Endometrium (tissue), 2 donors: ENCODE measurements around the gene SLC43A2.
A peak's percentile ranks its signal among the peaks of the same experiment; 100 is the strongest.

Experiments used
- FAIRE-seq: peaks from 2 replicates; lab custom pipeline; 2012; peaks lifted over from hg19 to GRCh38; lab: Jason Lieb, UNC
- donor health status: control.
- donor health status: control.

SLC43A2 gene

DNA sequence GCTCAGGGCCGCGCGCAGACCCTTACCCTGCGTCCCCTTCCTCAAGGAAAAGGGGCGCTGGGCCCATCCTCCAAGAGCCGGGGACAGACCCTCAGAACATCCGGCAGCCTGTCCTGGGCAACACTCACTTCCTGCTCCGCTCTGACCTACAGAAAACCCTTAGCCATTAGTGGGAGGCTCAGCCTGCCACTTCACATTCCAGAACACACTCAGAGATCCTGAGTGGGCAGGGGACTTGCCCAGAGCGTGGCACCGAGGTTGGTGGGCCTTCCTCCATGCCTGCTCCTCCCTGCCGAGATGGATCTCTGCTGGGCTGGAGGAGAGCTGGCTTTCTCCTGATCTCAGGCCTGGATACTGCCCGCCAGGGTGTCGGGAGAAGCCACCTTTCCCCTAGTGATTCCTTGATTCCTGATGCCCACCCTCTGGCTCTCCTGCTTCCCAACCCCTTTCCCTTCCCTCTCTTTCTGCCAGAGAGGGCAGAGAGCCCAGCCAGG, 15.4 kb upstream of the SLC43A2 start:
- FAIRE-seq = no peak

DNA sequence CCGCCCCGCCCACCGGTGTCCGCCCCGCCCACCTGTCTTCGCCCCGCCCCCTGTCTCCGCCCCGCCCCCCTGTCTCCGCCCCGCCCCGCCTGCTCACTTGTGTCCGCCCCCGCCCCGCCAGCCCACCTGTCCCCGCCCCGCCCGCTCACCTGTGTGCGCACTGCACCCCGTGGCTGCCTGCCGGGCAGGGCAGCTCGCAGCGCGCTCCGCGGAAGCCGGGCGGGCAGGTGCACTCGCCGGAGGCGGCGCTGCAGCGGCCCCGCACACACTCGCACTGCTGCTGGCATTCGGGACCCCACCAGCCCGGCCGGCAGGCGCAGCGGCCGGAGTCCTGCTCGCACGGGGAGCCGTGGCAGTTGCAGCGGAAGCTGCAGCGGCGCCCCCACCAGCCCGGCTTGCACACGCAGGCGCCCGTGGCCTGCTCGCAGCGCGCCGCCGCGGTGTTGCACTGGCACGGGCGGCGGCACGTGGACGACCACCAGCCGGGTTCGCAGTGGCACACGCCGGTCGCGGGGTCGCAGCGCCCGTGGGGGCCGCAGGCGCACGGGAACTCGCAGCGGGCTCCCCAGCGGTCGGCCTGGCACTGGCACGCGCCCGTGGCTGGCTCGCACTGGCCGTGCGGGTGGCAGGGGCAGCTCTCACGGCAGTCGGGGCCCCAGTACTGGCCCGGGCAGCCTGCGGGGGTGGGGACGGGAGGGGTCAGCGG, 14.8 kb upstream of the SLC43A2 start:
- FAIRE-seq = no peak

DNA sequence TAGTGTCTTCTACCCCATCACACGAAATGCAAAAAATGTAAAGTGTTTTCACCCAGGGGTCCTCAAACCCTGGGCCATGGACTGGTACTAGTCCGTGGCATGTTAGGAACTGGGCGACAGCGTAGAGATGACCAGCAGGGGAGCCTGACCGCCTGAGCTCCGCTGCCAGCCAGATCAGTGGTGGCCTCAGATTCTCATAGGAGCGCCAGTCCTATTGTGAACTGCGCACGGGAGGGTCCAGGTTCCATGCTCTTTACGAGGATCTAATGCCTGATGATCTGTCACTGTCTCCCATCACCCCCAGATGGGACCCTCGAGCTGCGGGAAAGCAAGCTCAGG, 12.4 kb upstream of the SLC43A2 start:
- FAIRE-seq = no peak

DNA sequence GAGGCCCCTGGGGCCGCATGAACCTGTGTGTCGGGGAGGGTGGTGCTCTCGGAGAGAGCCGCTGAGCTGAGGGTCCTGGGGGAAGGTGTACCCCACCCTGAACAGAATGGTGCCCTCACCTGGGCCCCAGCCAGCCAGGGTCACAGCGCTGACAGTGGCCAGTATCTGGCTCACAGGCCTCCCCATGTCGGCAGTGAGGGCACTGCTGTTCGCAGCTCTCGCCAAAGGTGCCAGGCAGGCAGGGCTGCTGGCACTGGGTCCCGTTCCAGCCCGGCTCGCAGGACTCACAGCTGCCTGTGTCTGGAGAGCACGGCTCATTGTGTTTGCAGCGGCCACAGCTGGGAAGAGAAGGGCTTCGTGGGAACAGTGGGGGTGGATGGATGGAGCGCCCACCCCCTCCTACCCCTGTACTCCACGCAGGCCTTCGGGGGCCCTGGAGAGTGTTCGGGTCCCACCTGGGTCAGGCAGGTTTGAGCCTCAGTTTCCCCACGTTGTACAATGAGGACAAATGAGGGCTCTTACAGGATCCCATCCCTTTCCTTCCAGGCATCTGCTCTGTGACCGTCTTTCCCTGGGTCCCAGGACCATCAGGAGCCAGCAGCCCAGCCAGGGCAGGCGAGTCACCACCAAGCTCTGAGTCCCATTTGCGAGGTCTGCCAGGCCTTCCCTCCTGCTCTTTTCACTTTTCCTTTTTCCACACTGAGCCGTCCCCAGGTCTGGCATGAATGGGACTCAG, 11.9 kb upstream of the SLC43A2 start:
- no peak for FAIRE-seq

DNA sequence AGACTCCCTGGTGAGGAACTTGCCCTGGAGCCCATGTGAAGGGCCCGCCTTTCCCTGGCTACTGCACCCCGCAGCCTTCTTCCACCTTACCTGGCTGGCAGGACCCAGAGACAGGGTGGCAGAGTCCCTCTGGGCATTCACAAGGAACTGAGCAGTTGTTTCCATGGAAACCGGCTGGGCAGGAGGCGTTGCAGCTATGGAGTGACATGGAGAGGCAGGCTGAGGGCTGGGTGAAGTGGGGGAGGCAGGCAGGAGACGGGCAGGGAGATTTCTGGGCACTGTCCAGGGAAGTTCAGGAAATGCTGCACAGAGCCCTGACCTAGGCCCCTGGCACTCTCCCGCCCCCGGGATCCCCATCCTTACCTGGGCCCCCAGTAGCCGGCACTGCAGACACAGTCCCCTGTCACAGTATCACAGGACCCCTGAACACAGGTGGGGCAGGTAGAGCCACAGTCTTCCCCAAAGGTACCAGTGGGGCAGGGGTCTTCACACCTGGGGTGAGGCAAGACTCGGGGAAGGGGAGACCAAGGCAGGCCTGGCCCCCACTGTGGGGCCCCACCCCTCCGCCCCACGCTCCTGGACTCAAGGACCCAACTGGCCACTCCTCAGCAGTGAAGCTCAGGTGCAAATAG, 11.0 kb upstream of the SLC43A2 start:
- no peak for FAIRE-seq

DNA sequence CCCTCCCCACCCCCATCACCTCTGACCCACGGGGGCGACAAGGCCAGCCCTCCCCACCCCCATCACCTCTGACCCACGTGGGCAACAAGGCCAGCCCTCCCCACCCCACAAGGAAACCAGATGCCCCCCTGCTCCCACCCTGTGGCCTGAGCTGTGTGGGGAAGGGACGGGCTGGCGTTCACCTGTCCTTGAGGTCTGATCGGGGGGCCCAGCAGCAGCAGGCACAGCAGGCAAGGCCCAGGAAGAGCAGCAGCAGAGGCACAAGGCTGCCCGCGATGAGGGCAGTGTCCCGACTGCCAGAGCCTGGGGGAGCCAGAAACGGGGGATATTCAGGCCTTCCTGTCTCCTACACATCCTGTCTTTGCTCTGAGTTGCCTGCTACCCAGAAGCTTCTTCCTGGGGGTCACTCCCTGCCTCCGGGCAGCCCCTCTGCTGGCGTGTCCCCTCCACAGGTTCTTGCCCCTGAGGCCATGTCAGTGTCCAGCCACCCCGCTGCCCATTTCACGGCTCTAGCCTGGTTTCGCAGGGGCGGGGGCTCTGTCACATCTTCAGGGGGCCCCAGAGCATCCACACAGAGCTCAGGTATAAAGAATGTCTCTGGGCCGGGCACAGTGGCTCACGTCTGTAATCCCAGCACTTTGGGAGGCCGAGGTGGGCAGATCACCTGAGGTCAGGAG, 10.1 kb upstream of the SLC43A2 start:
- FAIRE-seq = no peak

DNA sequence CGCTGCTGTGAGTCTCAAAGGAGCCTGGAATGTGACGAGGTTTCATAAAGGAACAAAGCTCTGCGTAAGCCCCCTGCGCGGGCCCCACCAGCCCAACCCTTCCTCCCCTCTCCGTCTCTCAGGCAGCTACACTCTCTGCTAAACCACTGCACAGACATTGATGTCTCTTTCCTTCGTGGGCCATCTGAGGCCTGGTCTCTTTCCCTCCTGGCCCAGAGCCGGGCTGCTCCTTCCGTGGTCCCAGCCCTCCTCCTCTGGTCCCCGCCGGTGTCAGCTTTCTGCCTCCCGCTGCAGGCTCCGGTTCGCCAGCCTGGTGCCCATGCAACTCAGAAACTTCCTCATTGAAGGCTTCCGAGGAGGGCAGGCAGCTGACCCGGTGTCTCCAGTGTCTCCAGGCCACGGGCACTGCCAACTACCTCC, 9.5 kb upstream of the SLC43A2 start:
- FAIRE-seq = no peak

DNA sequence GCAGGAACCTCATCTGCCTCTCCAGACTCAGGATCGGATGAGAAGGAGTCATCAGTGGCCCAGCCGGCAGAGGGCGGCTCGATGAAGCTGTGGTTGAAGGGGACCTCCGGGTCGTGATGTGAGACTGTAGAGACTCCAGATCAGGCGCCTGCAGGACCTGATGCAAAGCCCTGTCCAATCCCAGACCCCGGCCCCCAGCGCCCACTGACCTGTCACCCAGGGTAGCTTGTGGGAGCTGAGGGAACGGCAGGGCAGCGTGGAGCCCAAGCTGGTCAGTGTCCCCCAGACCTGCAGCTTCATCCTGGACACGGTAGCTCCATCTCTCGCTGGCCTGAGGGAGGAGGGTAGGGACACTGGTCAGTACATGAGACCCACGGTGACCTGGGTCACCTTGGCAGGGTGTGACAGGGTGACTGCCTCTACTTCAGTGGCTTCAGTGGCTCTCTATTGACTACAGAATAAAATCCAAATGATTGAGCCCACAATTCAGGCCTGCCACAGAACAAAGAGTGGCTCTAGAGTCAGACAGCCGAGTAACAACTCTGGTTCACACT, 8.2 kb upstream of the SLC43A2 start:
- no peak for FAIRE-seq

DNA sequence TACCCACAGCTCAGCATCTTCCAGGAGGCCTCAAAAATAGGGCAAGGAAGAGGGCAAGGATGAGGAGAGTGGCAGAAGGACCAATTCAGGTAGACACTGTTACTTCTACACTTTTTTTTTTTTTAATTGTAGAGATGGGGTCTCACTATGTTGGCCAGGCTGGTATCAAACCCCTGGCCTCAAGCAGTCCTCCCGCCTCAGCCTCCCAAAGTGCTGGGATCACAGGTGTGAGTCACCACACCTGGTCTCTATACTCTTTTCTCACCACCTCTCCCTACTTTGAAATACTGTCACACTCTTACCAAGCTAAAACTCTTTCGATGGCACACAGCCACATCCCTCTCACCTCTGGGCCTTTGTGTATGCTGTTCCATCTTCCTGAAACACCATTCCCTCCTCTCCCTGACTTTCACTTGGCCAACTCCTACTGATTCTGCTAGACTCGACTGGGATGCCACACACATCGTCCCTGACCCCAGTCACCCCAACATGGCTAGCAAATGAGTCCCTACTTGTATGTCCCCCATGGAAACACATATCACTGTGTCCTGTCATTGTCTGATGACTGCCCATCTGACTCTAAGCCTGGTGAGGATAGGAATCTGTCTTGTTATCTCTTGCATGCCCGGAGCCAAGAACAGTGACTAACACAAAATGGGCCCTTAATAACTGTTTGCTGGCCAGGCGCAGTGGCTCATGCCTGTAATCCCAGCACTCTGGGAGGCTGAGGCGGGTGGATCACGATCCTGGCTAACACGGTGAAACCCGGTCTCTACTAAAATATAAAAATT, 7.2 kb upstream of the SLC43A2 start:
- FAIRE-seq = no peak

DNA sequence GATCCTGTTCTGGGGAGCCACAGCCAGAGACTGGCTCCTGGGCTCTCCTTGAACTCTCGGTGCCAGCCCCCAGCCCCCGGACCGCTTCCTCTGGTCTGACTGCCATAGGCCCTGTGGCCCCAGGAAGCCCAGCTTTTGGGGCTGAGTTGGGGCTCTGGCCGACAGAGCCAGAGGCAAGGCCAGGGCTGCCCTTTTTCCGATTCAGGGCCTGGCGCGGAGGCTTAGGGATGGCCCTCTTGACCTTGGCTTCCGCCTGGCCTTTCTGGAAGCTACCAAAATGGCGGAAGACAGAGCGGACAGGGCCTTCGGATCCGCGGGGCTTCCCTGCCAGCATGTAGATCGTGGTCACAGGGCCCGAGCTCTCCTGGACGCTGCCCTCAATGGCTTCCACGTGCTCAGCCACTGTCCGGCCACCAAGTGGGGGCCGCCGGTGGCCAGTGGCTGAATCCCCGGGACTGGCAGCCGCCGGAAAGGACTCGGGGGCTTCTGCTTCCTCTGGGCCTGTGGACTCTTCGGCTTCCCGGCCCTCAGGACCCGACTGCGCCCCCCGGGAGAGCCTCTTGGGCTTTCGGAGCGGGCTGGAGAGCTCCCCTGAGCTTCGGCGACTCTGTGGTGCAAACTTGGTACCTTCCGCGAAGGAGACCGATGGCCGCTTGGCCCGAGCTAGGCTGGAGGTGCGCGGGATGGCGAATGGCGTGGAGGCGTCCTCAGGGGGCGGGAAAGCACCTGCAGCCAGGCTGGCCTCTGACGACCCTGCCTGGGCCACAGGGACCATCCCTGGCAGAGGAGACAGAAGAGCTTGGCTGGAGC, 6.4 kb upstream of the SLC43A2 start:
- no peak for FAIRE-seq

DNA sequence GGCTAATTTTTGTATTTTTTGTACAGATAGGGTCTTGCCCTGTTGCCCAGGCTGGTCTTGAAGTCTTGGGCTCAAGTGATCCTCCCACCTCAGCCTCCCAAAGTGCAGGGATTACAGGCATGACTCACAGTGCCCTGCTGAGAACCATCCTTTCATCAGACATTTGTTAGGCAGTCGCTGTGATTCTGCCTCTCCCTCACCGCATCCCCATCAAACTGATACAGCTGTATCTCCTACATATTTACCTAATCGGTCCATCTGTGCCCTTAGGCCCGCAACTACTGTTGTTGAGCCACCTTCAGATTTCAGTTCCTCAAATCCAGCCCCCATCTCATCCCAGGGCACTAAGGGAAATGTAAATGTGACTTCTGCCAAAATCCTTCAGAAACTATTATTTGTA, 2.0 kb upstream of the SLC43A2 start:
- FAIRE-seq = no peak

DNA sequence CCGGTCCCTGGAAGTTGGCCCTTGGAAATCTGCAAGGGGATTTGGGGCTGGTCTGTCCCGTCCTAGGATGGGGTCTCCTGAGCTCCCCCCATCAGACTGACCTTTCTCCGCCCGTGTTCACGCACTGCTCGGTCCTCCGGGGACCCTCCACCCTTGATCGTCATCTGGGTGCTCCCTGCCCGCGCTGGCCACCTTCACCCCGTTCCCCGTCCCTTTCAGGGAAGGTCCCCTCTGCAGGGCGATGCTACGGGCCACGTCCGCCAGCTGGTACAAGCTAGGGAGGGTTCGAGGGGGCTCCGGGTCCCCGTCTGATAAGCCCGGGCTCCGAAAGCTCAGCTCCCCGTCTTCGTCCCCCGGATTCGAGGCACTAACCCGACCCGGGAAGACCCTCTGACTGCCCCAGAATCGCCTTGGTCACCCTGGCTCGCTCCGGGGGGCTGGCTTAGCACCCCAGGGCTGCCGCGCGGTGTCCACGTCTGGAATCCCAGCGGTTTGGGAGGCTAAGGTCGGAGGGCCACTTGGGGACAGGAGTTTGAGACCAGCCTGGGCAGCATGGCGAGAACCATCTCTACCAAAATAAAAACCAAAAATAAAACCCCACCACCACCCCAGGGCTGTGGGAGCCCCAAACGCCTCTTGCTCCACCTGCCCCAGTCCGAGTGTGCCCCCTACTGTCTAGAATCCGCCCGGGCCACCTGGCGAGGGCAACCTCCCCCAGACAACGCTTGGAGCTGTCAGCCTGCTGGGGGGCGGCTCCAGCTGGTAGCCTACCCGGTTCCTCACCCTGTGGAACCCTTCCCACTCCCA, 1.1 kb upstream of the SLC43A2 start:
- FAIRE-seq = no peak

DNA sequence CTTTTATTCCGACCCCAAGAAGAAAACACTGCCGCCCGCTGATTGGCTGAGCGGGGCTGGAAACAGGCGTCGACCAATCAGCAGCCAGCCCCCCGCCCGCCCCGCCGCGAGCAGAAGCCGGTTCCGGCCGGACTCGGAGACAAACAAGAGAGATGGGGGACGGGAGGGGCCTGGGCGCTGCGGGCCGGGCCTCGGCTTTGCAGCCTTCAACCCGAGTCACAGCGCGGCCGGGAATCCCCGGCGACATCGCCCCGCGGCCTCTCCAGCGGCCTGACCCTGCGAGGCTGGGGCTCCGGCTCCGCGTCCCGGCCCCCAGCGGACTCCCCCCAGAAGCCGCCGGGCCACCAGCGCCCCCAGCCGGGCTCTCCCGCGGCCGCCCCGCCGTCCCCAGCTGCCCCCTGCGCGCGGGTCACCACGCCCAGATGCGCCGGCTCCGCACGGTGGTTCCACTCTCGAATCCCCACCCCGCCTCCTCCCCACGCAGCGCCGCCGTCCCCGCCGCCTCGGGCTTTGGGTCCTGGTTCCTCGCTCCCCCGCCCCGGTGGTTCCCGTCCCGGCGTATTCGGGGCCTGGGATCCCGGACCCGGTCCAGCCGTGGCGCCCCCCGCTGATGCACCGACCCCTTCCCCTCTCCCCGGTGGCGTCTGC, 346 bp upstream of the SLC43A2 start:
- FAIRE-seq = peak; percentile 39

DNA sequence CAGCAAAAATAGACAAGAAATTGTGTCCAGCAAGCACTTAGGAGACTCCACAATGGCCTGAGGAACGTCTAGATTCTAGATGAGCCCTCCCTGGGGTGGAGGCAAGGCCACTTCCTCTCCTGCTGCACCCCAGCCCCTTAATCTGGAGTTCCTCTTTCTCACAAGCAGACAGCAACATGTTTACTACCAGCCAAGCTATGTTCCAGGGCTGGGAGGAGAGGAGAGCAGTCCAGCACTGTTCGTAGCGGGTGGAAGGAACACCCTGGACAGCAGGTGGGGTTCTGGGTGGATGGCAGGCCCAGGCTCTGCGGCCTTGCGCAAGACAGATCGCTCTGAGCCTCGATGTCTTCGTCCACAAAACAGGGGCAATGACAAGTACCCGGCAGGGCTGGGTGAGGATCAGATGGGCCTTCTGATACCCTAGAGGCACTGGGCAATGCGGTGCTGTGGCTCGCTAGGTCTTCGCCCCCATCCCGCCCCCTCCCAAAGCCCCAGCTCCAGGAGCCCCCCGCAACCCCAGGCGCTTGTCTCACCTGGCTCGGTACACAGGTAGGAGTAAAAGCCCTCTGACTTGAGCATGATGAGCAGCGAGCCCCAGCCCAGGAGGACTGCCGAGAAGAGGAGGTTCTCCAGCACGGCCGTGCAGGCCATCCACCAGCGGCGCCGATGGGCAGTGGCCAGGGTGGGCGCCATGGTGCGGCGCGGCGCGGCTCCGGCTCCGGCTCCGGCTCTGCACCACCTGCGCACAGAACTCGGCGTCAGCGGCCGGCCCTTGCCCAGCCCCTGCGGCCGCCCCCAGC, 1.3 kb downstream of the SLC43A2 start:
- no peak for FAIRE-seq

DNA sequence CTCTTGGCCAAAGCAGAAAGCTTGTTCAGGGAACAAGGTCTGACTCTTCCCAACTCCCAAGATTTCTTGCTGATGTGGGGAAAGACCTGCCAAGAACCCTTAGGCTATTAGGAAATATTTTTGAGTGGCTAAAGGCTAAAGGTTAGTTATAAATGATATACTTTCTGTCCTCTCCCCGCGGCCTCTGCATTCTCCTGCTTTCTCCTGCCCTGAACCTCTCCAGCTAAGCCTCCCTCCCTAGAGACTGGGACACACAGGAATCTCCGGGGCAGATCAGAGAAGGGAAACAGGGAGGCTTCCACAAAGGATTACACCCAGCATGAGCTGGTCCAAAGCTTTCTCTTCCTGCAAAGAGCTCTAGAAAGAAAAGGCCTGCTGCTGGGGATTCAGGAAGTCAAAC, 2.3 kb downstream of the SLC43A2 start:
- no peak for FAIRE-seq

DNA sequence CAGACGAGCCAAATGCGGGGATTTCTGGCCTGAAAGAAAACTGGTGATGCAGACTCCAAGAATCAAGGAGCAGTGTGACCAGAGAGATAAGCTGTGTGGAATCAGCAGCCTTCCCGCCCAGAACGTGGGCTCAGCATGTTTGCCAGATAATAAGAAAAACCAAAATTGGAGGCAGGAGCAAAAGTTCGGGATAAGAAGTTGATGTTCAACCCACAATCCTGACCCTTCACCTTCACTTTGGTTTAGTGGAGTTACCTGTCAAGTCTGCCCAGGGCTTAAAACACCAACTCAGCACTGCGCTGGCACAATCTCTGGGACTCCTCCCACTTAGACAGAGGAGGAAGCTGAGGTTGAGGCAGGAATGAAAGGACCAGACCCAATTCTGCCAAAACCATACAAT, 3.1 kb downstream of the SLC43A2 start:
- FAIRE-seq = no peak

DNA sequence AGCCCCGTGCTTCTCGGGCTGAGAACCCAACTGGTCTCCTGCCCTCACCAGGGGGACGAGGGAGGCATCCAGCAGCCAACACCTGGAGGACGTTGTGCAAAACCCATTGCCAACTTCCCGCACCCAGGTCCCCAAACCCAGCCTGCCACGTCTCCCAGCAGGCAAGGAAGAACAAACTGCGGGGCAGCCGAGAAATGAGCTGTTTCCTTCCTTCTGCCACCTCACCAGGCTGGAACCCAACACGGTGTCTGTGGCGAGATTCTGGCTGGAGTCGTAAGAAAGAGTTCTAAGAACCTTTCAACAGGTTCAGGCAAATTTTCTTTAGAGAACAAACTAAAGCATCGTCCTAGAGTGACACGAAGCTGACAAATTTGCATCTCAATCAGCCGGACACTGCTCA, 3.6 kb downstream of the SLC43A2 start:
- no peak for FAIRE-seq

DNA sequence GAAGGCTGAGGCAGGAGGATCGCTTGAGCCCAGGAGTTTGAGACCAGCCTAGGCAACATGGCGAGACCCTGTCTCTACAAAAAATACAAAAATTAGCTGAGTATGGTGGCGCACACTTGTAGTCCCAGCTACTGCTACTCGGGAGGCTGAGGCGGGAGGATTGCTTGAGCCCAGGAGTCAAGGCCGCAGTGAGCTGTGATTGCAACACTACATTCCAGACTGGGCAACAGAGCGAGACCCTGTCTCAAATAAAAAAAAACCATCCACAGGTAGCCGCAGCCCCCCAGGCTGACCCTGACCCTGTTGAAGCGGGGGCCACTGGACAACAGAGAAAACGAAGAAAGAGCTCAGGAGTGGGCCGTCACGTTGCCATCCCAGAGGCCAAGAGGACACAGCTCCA, 4.0 kb downstream of the SLC43A2 start:
- no peak for FAIRE-seq
